Nephron progenitor cell (in vitro differentiated cells): ENCODE measurements around the gene DNAH2.

Experiments used
- DNase-seq: peaks from one replicate; pipeline ENCODE4 v3.0.0; 2021
- H3K27ac Mint-ChIP-seq: 2 replicates; pipeline ENCODE4 v1.8.0; 2021; ENCODE audit warnings: mild to moderate bottlenecking, moderate library complexity, mixed read lengths
- H3K27me3 Mint-ChIP-seq: 2 replicates; pipeline ENCODE4 v1.8.0; 2021; ENCODE audit warnings: mild to moderate bottlenecking, low read depth, mixed read lengths; ENCODE audit not compliant: poor library complexity
- H3K36me3 Mint-ChIP-seq: 2 replicates; pipeline ENCODE4 v1.8.0; 2021; ENCODE audit warnings: low read depth, mixed read lengths
- H3K4me1 Mint-ChIP-seq: 2 replicates; pipeline ENCODE4 v1.8.0; 2021; ENCODE audit warnings: mixed read lengths
- H3K4me3 Mint-ChIP-seq: 2 replicates; pipeline ENCODE4 v1.8.0; 2021; ENCODE audit warnings: mild to moderate bottlenecking, moderate library complexity, mixed read lengths
- H3K9me3 Mint-ChIP-seq: 2 replicates; pipeline ENCODE4 v1.8.0; 2021; ENCODE audit warnings: mild to moderate bottlenecking, moderate library complexity, mixed read lengths
- TF ChIP-seq, protein P1 (sequence below): fragments of 200-600 bp; sonication (generic); IDR thresholded peaks from 2 replicates; pipeline ENCODE4 v1.5.0; 2021; ENCODE audit warnings: antibody characterized with exemption

Gene DNAH2

GRCh38 chr17:7836596-7837407 is 119.3 kb downstream of the DNAH2 start:
- DNase-seq: peak; percentile 93
- TF ChIP-seq, protein P1, sequence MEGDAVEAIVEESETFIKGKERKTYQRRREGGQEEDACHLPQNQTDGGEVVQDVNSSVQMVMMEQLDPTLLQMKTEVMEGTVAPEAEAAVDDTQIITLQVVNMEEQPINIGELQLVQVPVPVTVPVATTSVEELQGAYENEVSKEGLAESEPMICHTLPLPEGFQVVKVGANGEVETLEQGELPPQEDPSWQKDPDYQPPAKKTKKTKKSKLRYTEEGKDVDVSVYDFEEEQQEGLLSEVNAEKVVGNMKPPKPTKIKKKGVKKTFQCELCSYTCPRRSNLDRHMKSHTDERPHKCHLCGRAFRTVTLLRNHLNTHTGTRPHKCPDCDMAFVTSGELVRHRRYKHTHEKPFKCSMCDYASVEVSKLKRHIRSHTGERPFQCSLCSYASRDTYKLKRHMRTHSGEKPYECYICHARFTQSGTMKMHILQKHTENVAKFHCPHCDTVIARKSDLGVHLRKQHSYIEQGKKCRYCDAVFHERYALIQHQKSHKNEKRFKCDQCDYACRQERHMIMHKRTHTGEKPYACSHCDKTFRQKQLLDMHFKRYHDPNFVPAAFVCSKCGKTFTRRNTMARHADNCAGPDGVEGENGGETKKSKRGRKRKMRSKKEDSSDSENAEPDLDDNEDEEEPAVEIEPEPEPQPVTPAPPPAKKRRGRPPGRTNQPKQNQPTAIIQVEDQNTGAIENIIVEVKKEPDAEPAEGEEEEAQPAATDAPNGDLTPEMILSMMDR: no peak
- H3K27me3 Mint-ChIP-seq: peaks cover 15% of the 10 kb centered on the region
- no peaks in the 10 kb centered on the region for H3K9me3 Mint-ChIP-seq
- peak overlapping the region; percentile 100 for H3K27ac Mint-ChIP-seq
- H3K36me3 Mint-ChIP-seq: peaks cover 13% of the 10 kb centered on the region
- H3K4me3 Mint-ChIP-seq: peak overlapping the region; percentile 100
- H3K4me1 Mint-ChIP-seq: peaks cover 61% of the 10 kb centered on the region

DNA sequence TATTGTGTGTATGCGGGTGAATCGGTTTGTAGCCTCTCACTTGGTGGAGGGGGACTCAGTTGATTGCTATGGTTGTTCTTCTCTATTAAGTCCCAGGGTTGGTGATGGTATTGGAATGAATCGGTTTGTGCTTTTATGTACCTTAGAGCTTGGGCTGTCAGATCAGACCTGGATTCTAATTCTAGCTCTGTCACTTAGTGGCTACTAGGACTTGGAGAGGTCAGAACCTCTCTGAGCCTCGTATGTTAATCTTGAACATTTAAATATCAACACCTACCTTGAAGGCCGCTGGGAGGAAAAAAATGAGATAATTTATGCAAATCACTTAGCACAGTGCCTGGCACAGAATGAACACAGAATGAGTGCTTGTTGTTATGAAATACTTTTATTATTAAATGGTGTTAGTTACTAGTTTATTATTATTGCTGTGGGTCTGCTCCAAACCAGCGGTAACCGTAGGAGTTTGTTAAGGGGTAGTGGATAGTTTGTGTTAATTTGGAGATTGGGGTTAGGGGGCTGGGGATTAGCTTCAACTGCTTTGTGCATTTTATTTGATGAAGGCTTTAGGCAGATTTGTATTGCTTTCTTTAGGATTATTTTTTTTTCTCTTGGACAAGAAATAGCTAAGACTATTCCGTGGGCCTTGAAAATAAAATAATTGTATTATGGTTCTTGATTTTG is 120.0 kb downstream of the DNAH2 start:
- DNase-seq: no peak
- TF ChIP-seq, protein P1: no peak
- Mint-ChIP-seq H3K9me3 (no peaks in the 10 kb centered on the region), H3K4me1 (peaks cover 64% of the 10 kb centered on the region), H3K27me3 (peaks cover 7% of the 10 kb centered on the region), H3K27ac (peak overlapping the region; percentile 100), H3K36me3 (peaks cover 13% of the 10 kb centered on the region), H3K4me3 (peak overlapping the region; percentile 100)

DNA sequence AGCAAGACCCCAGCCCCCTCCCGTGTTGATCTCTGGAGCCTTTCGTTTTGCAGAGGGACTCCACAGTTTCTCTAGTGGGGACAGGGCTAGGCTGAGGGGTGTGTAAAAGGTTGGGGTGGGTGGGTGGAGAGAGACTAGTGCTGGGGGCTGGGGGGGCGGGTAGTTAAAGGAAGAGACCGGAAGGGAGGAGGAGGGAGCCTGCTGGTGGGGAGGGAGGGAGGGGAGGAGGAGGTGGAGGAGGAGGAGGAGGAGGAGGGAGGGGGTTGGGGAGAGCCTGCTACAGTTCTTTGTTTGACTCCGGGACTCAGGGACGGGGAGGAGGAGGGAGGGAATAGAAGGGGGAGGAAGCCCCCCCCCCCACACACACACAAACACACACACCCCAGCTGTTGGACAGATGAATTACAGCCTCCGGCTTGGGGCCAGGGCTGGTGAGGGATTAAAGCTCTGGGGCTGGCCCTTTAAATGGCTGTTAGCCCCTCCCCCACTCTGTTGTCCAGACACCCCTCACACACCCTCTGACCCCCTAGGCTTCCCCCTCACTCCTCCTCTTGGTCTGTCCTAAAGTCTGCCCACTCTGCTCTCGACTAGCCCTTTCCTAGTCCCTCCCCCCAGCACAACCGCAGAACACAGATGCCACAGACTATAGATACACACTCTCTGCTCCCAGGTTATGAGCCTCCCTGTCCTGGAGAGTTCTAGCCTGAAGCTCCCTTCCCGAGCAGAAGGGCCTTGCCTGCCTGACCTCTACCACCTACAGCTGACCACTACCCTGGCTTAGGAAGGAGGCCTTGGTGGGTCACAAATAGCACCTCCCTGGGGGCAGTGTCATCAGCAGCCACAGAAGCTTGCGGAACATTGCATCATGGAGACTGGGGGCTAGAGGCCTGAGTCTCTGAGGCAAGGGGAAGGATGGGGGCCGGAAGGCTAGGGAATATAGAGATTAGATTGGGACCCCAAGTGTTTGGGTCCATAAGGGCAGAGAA is 120.8 kb downstream of the DNAH2 start:
- Mint-ChIP-seq H3K4me1 (peaks cover 64% of the 10 kb centered on the region), H3K36me3 (peaks cover 13% of the 10 kb centered on the region), H3K9me3 (no peaks in the 10 kb centered on the region), H3K27ac (peak overlapping the region; percentile 100), H3K27me3 (no peaks in the 10 kb centered on the region), H3K4me3 (peak overlapping the region; percentile 100)
- DNase-seq: peak; percentile 52
- TF ChIP-seq, protein P1: no peak

DNA sequence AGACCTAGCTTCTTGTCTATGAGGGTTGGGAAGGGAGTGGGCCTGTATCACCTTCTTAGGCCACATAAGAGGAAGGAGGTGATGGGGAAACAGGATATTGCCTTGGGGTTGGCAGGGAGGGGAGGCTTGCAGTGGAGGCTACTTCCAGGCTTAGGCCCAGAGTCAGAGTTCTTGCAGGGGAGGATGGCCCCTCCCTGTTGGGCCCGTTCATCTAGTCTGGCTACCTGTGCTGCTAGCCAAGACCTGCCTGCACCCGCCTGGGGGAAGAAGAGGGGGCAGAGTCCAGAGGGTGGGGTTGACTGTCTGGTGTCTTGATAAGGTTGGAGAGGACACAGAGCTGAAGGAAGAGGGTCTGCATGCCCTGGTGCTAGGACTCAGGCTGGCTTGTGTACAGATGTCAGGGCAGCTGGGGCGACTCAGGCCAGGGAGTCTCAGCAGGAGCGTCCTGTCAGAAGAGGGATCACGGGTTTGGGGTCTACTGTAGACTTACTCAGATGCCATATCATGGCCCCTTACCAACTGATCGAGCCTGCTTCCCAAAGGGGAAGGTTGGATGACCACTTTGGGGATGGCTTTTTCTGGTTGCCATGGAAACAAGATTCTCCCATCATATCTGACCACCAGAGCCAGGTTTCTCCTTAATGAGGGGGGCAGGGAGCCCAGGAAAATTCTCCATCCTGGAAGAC is 121.8 kb downstream of the DNAH2 start:
- TF ChIP-seq, protein P1: no peak
- no peak for DNase-seq
- H3K27ac Mint-ChIP-seq: peak overlapping the region; percentile 92
- H3K4me1 Mint-ChIP-seq: peaks cover 69% of the 10 kb centered on the region
- H3K9me3 Mint-ChIP-seq: no peaks in the 10 kb centered on the region
- H3K36me3 Mint-ChIP-seq: peaks cover 13% of the 10 kb centered on the region
- H3K4me3 Mint-ChIP-seq: peak overlapping the region; percentile 100
- no peaks in the 10 kb centered on the region for H3K27me3 Mint-ChIP-seq

DNA sequence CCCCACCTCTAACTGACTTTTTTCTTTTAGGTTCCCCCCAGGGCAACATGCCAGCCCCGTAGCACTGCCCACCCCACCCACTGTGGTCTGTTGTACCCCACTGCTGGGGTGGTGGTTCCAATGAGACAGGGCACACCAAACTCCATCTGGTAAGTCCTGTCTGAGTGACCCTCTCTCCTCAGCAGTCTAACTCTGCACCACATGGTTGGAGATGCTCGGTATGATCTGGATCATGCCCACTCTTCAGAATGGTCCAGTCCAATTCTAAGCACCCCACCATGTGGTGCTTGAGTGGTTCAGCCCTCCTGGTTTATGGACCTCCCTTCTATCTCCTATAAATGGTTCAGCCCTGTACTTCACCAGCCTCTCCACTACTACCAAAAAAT is 122.3 kb downstream of the DNAH2 start:
- peaks cover 13% of the 10 kb centered on the region for H3K36me3 Mint-ChIP-seq
- H3K27me3 Mint-ChIP-seq: no peaks in the 10 kb centered on the region
- H3K9me3 Mint-ChIP-seq: no peaks in the 10 kb centered on the region
- H3K4me1 Mint-ChIP-seq: peaks cover 71% of the 10 kb centered on the region
- peak overlapping the region; percentile 100 for H3K4me3 Mint-ChIP-seq
- TF ChIP-seq, protein P1: no peak
- DNase-seq: no peak
- peak overlapping the region; percentile 98 for H3K27ac Mint-ChIP-seq
